GM21619 (cell line): ENCODE measurements around the gene AMZ1.

Experiments
- ATAC-seq: cut with Tn5 transposase; IDR thresholded peaks from one replicate; pipeline ENCODE4 v1.9.1; 2021; ENCODE audit not compliant: unreplicated experiment

The AMZ1 gene

GRCh38 chr7:2764621-2765020, 76.6 kb downstream of the AMZ1 start:
- no peak for ATAC-seq
